A673 (cell line): ENCODE results near the gene CCDC92. TPM values are rescaled to one million over a fixed set of nuclear protein-coding genes. Genes with fewer than 3 reads are reported as not detected.

Source experiments
- BruUV-seq: library from RNA; stranded (reverse); fragments of 400-500 nt; replicated peaks from 2 replicates; lab custom pipeline; 2021; lab: Mats Ljungman, UMichigan
- CTCF ChIA-PET: fragments of 300-600 bp; sonication (Branson Sonifier 250); formaldehyde crosslinking; loops from one replicate; lab custom pipeline; 2022; ENCODE audit warnings: antibody characterized with exemption; lab: Charles Lee
- POLR2A ChIA-PET: fragments of 300-600 bp; sonication (Branson Sonifier 250); formaldehyde crosslinking; loops from one replicate; lab custom pipeline; 2022; ENCODE audit warnings: antibody characterized with exemption; ENCODE audit not compliant: low non-redundant PET; lab: Charles Lee
- DNase-seq: peaks from one replicate; pipeline ENCODE4 v3.0.0-alpha.2; 2015; ENCODE audit warnings: low spot score
- H3K27ac ChIP-seq: fragments of 200-600 bp; sonication (generic); 2 replicates; pipeline ENCODE4 v1.5.1; 2016; ENCODE audit warnings: mixed run types, low read depth, mild to moderate bottlenecking, mixed read lengths, antibody characterized with exemption, low read length; ENCODE audit not compliant: poor library complexity, severe bottlenecking
- H3K27me3 ChIP-seq: fragments of 200-600 bp; sonication (generic); replicated peaks from 2 replicates; pipeline ENCODE4 v1.6.1; 2017; ENCODE audit warnings: mixed run types, low read depth, mild to moderate bottlenecking, mixed read lengths, antibody characterized with exemption, low read length; ENCODE audit not compliant: insufficient read depth, poor library complexity
- H3K36me3 ChIP-seq: fragments of 200-600 bp; sonication (generic); 2 replicates; pipeline ENCODE4 v1.6.1; 2016; ENCODE audit warnings: mixed run types, mild to moderate bottlenecking, mixed read lengths, antibody characterized with exemption, low read length; ENCODE audit not compliant: insufficient read depth, poor library complexity, severe bottlenecking
- H3K4me1 ChIP-seq: fragments of 200-600 bp; sonication (generic); 2 replicates; pipeline ENCODE4 v1.6.1; 2017; ENCODE audit warnings: mixed run types, mild to moderate bottlenecking, mixed read lengths, antibody characterized with exemption, low read length; ENCODE audit not compliant: insufficient read depth, poor library complexity, severe bottlenecking
- H3K4me3 ChIP-seq: fragments of 200-600 bp; sonication (generic); 2 replicates; pipeline ENCODE4 v1.5.1; 2016; ENCODE audit warnings: low read depth, mixed run types, mild to moderate bottlenecking, mixed read lengths, low read length; ENCODE audit not compliant: poor library complexity, severe bottlenecking
- H3K9me3 ChIP-seq: fragments of 200-600 bp; sonication (generic); 2 replicates; pipeline ENCODE4 v1.6.1; 2016; ENCODE audit warnings: mixed run types, low read depth, mild to moderate bottlenecking, mixed read lengths, antibody characterized with exemption, low read length; ENCODE audit not compliant: poor library complexity, severe bottlenecking
- EZH2 ChIP-seq: fragments of 200-600 bp; sonication (generic); IDR thresholded peaks from 2 replicates; pipeline ENCODE4 v1.6.1; 2017; ENCODE audit warnings: borderline replicate concordance, low read depth, mild to moderate bottlenecking, mixed read lengths, antibody characterized with exemption, low read length; ENCODE audit not compliant: poor library complexity, severe bottlenecking
- intact Hi-C: fragments of 100-400 bp; cut with micrococcal nuclease; formaldehyde crosslinking; loops from one replicate; pipeline ENCODE4 v1.10.0; 2022; ENCODE audit not compliant: unreplicated experiment
- total RNA-seq: library from RNA; stranded (reverse); gene quantifications from 2 replicates; pipeline ENCODE4 v1.2.3, GENCODE V29; 2021
- TF ChIP-seq, protein P1 (sequence below): fragments of 300-800, 200-600 bp; sonication (generic); conservative IDR thresholded peaks from 2 replicates; pipeline ENCODE4 v1.5.1; 2017; ENCODE audit warnings: low read depth, mild to moderate bottlenecking, antibody characterized with exemption, low read length, moderate library complexity, mixed read lengths

The CCDC92 gene
- total RNA-seq, 1 experiment from 2014 or later, result 28.7 TPM

DNA sequence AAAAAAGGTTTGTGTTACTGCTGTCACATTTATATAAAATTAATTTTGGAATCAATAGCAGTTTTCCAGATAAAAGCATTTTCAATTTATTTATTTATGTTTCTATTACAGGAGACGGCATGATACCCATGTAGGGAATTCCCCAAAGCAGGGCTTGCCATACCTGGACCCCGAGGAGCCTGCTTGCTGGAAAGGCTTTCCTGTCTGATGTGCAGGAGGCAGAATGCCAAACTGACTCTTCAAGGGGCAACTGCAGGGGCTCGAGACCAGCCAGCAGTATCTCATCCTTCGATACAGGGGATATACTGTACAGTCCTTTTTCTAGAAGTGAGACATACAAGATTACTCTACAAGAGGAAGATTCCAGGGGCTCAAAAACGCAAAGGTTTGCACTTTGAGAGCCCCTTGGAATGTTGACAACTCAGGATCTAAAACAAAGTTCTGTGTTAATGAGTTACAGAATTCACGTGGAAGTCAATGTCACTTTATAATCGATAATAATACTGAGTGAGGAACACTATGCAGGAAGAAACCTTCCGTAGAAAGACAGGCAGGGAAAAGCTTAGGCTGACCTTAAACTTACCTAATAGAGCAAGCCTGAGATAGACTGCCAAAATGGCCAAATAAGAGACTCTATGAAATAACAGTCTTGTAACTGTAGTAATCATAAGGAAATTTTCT is 38.9 kb upstream of the CCDC92 start:
- TF ChIP-seq EZH2, result no peak
- TF ChIP-seq, protein P1, sequence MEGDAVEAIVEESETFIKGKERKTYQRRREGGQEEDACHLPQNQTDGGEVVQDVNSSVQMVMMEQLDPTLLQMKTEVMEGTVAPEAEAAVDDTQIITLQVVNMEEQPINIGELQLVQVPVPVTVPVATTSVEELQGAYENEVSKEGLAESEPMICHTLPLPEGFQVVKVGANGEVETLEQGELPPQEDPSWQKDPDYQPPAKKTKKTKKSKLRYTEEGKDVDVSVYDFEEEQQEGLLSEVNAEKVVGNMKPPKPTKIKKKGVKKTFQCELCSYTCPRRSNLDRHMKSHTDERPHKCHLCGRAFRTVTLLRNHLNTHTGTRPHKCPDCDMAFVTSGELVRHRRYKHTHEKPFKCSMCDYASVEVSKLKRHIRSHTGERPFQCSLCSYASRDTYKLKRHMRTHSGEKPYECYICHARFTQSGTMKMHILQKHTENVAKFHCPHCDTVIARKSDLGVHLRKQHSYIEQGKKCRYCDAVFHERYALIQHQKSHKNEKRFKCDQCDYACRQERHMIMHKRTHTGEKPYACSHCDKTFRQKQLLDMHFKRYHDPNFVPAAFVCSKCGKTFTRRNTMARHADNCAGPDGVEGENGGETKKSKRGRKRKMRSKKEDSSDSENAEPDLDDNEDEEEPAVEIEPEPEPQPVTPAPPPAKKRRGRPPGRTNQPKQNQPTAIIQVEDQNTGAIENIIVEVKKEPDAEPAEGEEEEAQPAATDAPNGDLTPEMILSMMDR, result no peak
- no peaks in the 10 kb centered on the region for H3K9me3 ChIP-seq
- CTCF ChIA-PET, result no interaction called here
- POLR2A ChIA-PET, result no interaction called here
- no peak for DNase-seq
- peaks cover 23% of the 10 kb centered on the region for H3K36me3 ChIP-seq
- no peak overlapping the region for H3K27ac ChIP-seq
- intact Hi-C loops, result no loop called here
- H3K4me1 ChIP-seq, result no peaks in the 10 kb centered on the region
- no peaks in the 10 kb centered on the region for H3K27me3 ChIP-seq
- no peak overlapping the region for H3K4me3 ChIP-seq
- no TSS peak for BruUV-seq

DNA sequence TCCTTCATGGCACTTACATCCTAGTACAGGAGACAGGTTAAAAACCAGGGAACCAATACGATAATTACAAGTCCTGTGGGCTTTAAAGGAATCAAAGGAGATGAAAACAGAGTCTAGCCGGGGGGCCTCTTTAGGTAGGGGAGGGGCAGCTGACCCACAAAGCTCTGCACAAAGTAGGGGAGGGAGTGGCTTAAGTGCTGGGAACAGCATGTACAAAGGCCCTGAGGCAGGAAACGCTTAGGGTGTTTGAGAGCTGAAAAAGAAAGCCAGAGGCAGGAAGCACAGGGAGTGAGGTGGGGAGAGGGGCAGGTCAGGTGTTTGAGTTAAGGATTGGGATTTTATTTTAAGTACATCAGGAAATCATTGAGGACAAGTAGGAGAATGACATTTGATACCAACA is 38.1 kb upstream of the CCDC92 start:
- no peaks in the 10 kb centered on the region for H3K27me3 ChIP-seq
- ChIA-PET POLR2A (no interaction called here), CTCF (no interaction called here)
- TF ChIP-seq, protein P1, result no peak
- no peak for TF ChIP-seq EZH2
- no TSS peak for BruUV-seq
- H3K9me3 ChIP-seq, result no peaks in the 10 kb centered on the region
- intact Hi-C loops, result no loop called here
- peaks cover 23% of the 10 kb centered on the region for H3K36me3 ChIP-seq
- DNase-seq, result no peak
- H3K27ac ChIP-seq, result no peak overlapping the region
- H3K4me3 ChIP-seq, result no peak overlapping the region
- no peaks in the 10 kb centered on the region for H3K4me1 ChIP-seq

DNA sequence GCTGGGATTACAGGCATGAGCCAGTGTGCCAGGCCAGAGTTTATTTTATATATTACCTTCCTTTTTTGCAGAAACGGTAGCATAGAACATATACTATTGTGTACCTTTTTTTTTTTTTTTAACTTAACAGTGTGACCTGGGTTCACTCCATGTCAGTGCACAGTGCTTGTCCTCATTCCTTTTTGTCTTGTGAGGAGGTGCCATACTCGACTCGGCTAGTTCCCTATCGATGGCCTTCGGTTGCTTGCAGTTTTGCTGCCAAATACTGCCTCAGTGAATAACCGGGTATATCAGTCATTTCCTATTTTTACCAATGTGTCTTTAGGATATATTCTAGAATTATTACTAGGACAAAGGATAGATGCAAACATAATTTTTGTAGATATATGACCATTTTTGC is 37.1 kb upstream of the CCDC92 start:
- intact Hi-C loops, result no loop called here
- BruUV-seq, result no TSS peak

More for the DNA sequence above, 37.1 kb upstream of the CCDC92 start:
- H3K4me3 ChIP-seq, result no peak overlapping the region
- H3K36me3 ChIP-seq, result peaks cover 32% of the 10 kb centered on the region
- no peaks in the 10 kb centered on the region for H3K4me1 ChIP-seq
- no peaks in the 10 kb centered on the region for H3K9me3 ChIP-seq
- ChIA-PET POLR2A (no interaction called here), CTCF (no interaction called here)
- DNase-seq, result no peak
- H3K27me3 ChIP-seq, result no peaks in the 10 kb centered on the region
- no peak overlapping the region for H3K27ac ChIP-seq
- TF ChIP-seq EZH2, result no peak
- TF ChIP-seq, protein P1, result no peak
